ENCODE results near the gene ESYT2. TPM values are rescaled to one million over a fixed set of nuclear protein-coding genes. Genes with fewer than 3 reads are reported as not detected.
"Not testable (repeated sequence)": the region's sequence is repeated elsewhere in the genome, so short reads cannot be mapped to it uniquely, and the experiment has no call there.

The ESYT2 gene
- total and polyA plus RNA-seq, 4 donors, result 4.9 to 31.7 (median 17.2) TPM

DNA sequence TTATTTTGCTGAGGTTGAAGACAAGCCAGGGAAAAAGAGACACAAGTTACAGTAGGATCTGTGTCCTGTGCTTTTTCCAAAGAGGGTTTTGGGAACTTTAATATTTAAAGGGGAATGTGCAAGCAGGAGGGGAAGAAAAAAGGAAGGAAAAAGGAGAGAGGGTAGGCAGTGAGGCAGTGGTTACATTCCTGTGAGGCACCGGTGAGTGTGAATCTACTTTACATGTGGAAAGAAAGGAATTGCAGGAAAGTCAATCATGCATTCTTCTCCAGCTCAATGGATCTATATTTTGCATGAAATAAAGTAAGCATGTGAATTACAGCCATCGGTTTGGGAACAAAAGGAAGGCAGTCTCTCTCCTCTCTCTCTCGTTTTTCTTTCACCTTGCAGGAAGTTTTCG, 14.5 kb upstream of the ESYT2 start:
- 63% methylated on average over 4 of the region's 4 CpGs for WGBS

GRCh38 chr7:158842486-158842885, 13.2 kb upstream of the ESYT2 start:
- no peak for TF ChIP-seq TAF1 (conservative IDR thresholded peaks at IDR 0.05)
- TF ChIP-seq, protein P1, sequence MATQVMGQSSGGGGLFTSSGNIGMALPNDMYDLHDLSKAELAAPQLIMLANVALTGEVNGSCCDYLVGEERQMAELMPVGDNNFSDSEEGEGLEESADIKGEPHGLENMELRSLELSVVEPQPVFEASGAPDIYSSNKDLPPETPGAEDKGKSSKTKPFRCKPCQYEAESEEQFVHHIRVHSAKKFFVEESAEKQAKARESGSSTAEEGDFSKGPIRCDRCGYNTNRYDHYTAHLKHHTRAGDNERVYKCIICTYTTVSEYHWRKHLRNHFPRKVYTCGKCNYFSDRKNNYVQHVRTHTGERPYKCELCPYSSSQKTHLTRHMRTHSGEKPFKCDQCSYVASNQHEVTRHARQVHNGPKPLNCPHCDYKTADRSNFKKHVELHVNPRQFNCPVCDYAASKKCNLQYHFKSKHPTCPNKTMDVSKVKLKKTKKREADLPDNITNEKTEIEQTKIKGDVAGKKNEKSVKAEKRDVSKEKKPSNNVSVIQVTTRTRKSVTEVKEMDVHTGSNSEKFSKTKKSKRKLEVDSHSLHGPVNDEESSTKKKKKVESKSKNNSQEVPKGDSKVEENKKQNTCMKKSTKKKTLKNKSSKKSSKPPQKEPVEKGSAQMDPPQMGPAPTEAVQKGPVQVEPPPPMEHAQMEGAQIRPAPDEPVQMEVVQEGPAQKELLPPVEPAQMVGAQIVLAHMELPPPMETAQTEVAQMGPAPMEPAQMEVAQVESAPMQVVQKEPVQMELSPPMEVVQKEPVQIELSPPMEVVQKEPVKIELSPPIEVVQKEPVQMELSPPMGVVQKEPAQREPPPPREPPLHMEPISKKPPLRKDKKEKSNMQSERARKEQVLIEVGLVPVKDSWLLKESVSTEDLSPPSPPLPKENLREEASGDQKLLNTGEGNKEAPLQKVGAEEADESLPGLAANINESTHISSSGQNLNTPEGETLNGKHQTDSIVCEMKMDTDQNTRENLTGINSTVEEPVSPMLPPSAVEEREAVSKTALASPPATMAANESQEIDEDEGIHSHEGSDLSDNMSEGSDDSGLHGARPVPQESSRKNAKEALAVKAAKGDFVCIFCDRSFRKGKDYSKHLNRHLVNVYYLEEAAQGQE (IDR thresholded peaks at IDR 0.05), result no peak
- Histone ChIP-seq H3K27ac (ENCODE audit: low read depth in 1 of 2, low read length in 2 of 2) (no peak overlapping the region), H3K4me3 (ENCODE audit: low read depth in 1 of 3, low read length in 3 of 3) (no peak overlapping the region), H3K9ac (ENCODE audit: low read depth in 1 of 2, low read length in 2 of 2) (no peak overlapping the region), H3K4me1 (ENCODE audit: control insufficient read depth in 4 of 4, insufficient read depth in 4 of 4, low read length in 3 of 4) (no peaks in the 10 kb centered on the region), H3K36me3 (ENCODE audit: control insufficient read depth in 4 of 4, insufficient read depth in 3 of 4, low read depth in 1 of 4, low read length in 3 of 4) (no peaks in the 10 kb centered on the region), H3K27me3 (ENCODE audit: control insufficient read depth in 4 of 4, insufficient read depth in 4 of 4, low read length in 3 of 4) (no peaks in the 10 kb centered on the region), H3K9me3 (ENCODE audit: control insufficient read depth in 4 of 4, low read length in 3 of 4) (no peaks in the 10 kb centered on the region)
- no peak for DNase-seq (ENCODE audit: low spot score)
- WGBS, result 78% methylated on average over 4 of the region's 4 CpGs

More for the DNA sequence above, 14.5 kb upstream of the ESYT2 start:
- H3K9ac ChIP-seq (ENCODE audit: low read depth in 1 of 2, low read length in 2 of 2), result no peak overlapping the region
- H3K9me3 ChIP-seq (ENCODE audit: control insufficient read depth in 4 of 4, low read length in 3 of 4), result no peaks in the 10 kb centered on the region
- H3K36me3 ChIP-seq (ENCODE audit: control insufficient read depth in 4 of 4, insufficient read depth in 3 of 4, low read depth in 1 of 4, low read length in 3 of 4), result no peaks in the 10 kb centered on the region
- H3K27ac ChIP-seq (ENCODE audit: low read depth in 1 of 2, low read length in 2 of 2), result no peak overlapping the region
- TF ChIP-seq RXRA (IDR thresholded peaks at IDR 0.05), result no peak
- no peak for TF ChIP-seq HNF4A (conservative IDR thresholded peaks at IDR 0.05)
- no peak for TF ChIP-seq TAF1 (conservative IDR thresholded peaks at IDR 0.05)
- TF ChIP-seq HNF4G (IDR thresholded peaks at IDR 0.05), result no peak
- H3K4me1 ChIP-seq (ENCODE audit: control insufficient read depth in 4 of 4, insufficient read depth in 4 of 4, low read length in 3 of 4), result no peaks in the 10 kb centered on the region
- DNase-seq (ENCODE audit: low spot score), result no peak
- no peaks in the 10 kb centered on the region for H3K27me3 ChIP-seq (ENCODE audit: control insufficient read depth in 4 of 4, insufficient read depth in 4 of 4, low read length in 3 of 4)
- no peak overlapping the region for H3K4me3 ChIP-seq (ENCODE audit: low read depth in 1 of 3, low read length in 3 of 3)

GRCh38 chr7:158840604-158841003, 11.3 kb upstream of the ESYT2 start:
- no peak overlapping the region for H3K4me3 ChIP-seq (ENCODE audit: low read depth in 1 of 3, low read length in 3 of 3)
- DNase-seq (ENCODE audit: low spot score), result no peak
- H3K36me3 ChIP-seq (ENCODE audit: control insufficient read depth in 4 of 4, insufficient read depth in 3 of 4, low read depth in 1 of 4, low read length in 3 of 4), result no peaks in the 10 kb centered on the region
- WGBS, result 76% methylated on average over 8 of the region's 8 CpGs
- no peak overlapping the region for H3K9ac ChIP-seq (ENCODE audit: low read depth in 1 of 2, low read length in 2 of 2)
- no peaks in the 10 kb centered on the region for H3K27me3 ChIP-seq (ENCODE audit: control insufficient read depth in 4 of 4, insufficient read depth in 4 of 4, low read length in 3 of 4)
- no peak overlapping the region for H3K27ac ChIP-seq (ENCODE audit: low read depth in 1 of 2, low read length in 2 of 2)
- H3K9me3 ChIP-seq (ENCODE audit: control insufficient read depth in 4 of 4, low read length in 3 of 4), result no peaks in the 10 kb centered on the region
- H3K4me1 ChIP-seq (ENCODE audit: control insufficient read depth in 4 of 4, insufficient read depth in 4 of 4, low read length in 3 of 4), result no peaks in the 10 kb centered on the region
- TF ChIP-seq JUND (IDR thresholded peaks at IDR 0.05) (no peak), RAD21 (IDR thresholded peaks at IDR 0.05) (no peak), HNF4A (conservative IDR thresholded peaks at IDR 0.05) (no peak), MAX (IDR thresholded peaks at IDR 0.05) (no peak), TAF1 (conservative IDR thresholded peaks at IDR 0.05) (no peak)
- TF ChIP-seq, protein P2, sequence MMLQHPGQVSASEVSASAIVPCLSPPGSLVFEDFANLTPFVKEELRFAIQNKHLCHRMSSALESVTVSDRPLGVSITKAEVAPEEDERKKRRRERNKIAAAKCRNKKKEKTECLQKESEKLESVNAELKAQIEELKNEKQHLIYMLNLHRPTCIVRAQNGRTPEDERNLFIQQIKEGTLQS (IDR thresholded peaks at IDR 0.05), result no peak

DNA sequence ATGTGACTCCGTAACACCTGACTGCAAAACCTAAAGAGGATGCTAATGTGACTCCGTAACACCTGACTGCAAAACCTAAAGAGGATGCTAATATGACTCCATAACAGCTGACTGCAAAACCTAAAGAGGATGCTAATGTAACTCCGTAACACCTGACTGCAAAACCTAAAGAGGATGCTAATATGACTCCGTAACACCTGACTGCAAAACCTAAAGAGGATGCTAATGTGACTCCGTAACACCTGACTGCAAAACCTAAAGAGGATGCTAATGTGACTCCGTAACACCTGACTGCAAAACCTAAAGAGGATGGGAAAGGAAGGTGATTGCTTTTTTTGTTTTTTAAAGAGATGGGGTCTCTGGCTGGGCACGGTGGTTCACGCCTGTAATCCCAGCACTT, 9.9 kb upstream of the ESYT2 start:
- H3K4me1 ChIP-seq (ENCODE audit: control insufficient read depth in 4 of 4, insufficient read depth in 4 of 4, low read length in 3 of 4); H3K9ac ChIP-seq (ENCODE audit: low read depth in 1 of 2, low read length in 2 of 2); H3K4me3 ChIP-seq (ENCODE audit: low read depth in 1 of 3, low read length in 3 of 3); H3K27me3 ChIP-seq (ENCODE audit: control insufficient read depth in 4 of 4, insufficient read depth in 4 of 4, low read length in 3 of 4); H3K36me3 ChIP-seq (ENCODE audit: control insufficient read depth in 4 of 4, insufficient read depth in 3 of 4, low read depth in 1 of 4, low read length in 3 of 4); H3K9me3 ChIP-seq (ENCODE audit: control insufficient read depth in 4 of 4, low read length in 3 of 4); DNase-seq (ENCODE audit: low spot score); H3K27ac ChIP-seq (ENCODE audit: low read depth in 1 of 2, low read length in 2 of 2): not testable (repeated sequence)
- whole genome bisulfite sequencing, result 78% methylated on average over 8 of the region's 8 CpGs
